NCI-H1092 treated with DMSO at 0.1 percent for 48 hours (cell line): ENCODE measurements around the gene TAF6L.
"Not testable (repeated sequence)": the region's sequence is repeated elsewhere in the genome, so short reads cannot be mapped to it uniquely, and the experiment has no call there.

Experiments
- DNase-seq: peaks from one replicate; lab custom pipeline; 2025; lab: John Stamatoyannopoulos, UW

The TAF6L gene

DNA sequence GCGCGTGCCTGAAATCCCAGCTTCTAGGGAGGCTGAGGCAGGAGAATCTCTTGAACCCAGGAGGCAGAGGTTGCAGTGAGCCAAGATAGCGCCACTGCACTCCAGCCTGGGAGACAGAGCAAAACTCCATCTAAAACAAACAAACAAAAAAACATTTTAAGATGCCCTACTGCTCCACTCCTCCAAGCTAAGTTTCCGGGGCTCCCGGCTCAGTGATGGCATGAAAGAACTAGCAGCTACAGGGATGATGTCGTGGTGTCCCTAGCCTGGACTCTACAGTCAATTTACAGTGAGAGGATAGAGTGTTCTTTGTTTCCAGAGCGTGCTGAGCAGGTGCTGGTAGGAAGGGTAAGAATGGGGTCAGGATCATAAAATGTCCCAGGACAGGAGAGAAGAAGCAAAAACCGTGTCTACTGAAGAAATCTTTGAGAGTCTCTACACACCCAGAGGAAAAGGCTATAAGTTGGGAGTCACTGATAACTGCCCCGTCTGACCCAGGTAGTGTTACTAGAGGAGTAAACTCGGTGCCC lies 16.0 kb upstream of the TAF6L start:
- DNase-seq: no peak

DNA sequence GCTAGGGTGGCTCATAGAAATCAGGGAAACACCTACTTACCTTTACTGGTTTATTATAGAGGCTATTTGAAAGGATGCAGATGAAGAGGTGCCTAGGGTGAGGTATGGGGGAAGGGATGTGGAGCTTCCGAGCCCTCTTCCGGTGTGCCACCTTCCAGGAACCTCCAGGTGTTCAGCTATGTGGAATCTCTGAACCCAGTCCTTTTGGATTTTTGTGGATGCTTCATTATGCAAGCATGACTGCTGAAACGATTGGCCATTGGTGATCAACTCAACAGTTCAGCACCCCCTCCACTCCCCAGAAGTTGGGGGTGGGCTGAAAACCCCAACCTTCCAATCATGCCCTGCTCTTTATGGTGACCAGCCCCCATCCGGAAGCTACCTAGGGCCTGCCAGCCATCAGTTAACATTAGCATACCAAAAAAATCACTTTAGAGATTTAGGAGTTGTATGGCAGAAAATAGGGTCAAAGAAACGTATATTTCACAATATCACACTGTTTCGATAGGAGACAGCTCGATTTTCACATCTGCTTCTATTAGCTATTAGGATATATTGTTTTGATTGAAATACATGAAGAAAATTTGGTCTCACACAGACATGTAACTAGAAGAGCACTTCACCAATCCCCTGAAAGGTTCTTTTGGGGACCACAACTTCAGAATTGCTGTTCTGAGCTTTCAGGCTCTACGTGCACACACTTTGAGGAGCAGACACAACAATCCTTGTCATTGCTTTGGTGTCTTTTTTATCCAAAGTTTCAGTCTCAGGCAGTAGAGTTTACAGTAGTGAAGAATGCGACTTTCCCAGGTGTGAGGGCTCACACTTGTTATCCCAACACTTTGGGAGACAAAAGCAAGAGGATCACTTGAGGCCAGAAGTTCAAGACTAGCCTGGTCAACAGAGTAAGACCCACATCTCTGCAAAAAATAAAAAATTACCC lies 13.1 kb upstream of the TAF6L start:
- no peak for DNase-seq

DNA sequence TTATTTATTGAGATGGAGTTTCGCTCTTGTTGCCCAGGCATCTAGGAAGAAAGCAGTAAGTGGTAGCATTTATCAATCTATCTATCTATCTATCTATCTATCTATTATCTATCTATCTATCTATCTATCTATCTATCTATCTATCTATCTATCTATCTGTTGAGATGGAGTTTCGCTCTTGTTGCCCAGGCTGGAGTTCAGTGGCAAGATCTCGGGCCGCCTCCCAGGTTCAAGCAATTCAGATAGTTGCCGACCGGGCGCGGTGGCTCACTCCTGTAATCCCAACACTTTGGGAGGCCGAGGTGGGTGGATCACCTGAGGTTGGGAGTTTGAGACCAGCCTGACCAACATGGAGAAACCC lies 10.3 kb upstream of the TAF6L start:
- not testable (repeated sequence) for DNase-seq

DNA sequence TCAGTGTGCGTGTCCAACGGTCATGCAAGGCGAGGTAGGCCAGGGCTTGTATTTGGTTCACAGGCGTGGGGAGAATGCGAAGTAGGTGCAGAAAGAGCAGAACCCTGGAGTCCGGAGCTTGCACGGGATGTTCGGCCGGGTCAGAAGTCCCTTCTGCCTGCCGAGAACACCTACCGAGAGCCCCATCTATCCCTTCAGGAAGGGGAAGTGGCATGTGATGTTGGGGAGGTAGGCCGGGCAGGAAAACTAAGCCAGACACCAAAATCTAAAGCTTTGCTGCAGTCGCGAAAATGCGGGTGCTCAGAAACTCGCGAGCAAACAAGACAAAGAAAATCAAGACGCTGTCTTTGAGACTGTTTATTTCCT lies 435 bp upstream of the TAF6L start:
- no peak for DNase-seq

DNA sequence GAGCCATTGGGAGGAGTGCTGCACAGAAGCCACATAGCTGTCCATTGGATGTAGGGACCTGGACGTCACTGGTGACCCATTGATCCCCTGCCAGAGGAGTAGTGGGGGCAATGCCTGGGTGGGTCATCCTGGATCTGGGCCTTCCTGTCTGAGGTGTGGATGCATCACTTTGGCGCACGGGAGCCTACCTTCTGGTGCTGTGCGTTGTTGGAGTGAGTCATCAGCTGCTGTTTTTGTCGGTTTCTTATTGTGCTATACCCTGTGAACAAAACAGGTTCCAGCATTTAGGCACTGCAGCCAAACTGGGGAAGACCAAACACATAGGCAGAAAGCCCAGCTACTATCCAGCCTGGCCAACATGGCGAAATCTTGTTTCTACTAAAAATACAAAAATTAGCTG lies 3.2 kb downstream of the TAF6L start:
- no peak for DNase-seq

DNA sequence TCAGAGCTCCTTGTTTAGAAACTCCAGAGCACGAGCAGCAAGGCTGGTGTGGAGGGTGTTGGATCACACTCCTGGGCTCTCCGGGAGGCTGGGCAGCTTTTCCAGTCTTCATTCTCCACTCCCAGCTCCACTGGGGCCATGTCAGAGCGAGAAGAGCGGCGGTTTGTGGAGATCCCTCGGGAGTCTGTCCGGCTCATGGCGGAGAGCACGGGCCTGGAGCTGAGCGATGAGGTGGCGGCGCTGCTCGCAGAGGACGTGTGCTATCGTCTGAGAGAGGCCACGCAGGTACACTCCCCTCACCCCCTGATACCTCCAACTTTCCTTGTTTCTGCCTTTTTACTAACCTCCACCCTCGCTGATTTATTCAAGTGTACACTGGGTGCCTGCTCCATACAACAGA lies 4.5 kb downstream of the TAF6L start:
- no peak for DNase-seq

DNA sequence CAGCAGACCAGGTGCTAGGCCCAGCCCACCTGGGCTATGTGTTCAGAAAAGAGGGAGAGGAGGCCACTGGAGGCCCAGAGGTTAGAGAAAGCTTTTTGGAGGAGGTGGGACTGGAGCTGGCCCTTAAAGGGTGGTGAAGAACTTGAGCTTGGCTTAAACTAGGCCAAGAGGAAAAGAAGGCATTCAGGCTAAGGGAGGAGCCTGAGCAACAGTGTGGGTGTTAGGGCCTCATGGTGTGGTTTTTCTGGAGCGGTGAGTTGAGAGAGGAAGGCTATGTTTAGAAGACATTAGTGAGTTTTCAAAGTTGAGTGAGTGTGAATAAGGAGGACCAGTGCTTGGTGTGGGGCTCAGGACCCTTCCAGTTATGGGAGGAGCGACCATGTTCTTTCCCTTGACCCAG lies 6.2 kb downstream of the TAF6L start:
- no peak for DNase-seq

DNA sequence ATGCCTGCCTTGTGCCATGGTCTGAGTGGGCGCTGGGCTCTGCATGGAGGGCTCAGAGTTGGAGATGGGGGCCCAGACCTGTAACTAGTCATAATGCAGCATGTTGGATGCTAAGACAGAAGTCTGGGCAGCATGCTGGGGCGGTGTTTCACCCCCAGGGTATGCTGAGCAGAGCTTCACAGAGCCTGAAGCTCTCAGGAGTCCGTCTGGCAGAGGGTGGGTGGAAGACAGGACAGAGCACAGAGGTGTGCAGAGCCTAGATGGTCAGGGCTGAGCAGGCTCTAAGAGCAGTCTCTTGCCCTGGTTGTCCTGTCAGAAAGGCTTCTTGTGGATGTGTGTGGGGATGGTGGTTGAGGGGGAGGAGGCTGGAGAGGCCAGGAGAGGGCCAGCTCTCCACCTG lies 7.2 kb downstream of the TAF6L start:
- no peak for DNase-seq

DNA sequence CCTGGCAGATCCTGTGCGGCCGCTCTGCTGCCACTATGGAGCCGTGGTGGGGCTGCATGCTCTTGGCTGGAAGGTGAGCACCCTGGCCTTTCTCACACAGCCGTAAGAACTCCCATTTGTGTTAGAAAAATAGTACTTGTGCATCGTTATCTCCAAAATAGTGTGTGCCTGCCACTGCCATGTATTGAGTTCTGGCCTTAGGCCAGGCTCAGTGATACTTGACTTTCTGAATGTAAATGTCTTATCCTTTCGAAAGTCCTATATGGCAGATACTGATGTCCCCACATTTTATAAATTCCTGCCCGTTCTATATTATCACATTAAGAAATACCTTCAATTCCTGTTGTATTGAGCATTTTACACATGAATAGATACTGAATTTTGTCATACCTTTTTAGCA lies 11.6 kb downstream of the TAF6L start:
- no peak for DNase-seq

DNA sequence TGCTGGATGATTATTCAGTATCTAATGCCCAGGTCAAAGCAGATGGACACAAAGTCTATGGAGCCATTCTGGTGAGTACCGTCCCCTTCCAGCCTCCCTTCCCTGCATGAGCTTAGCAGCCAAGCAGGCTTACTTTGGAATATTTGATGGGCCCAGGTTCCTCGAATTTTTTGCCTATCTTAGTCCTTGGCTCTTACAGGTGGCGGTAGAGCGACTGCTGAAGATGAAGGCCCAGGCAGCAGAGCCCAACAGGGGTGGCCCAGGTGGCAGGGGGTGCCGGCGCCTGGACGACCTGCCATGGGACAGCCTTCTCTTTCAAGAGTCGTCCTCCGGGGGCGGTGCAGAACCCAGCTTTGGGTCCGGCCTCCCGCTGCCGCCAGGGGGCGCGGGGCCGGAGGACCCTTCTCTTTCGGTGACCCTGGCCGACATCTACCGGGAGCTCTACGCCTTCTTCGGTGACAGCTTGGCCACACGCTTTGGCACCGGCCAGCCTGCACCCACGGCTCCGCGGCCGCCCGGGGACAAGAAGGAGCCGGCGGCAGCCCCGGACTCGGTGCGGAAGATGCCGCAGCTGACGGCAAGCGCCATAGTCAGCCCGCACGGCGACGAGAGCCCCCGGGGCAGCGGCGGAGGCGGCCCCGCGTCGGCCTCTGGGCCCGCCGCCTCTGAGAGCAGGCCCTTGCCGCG lies 15.3 kb downstream of the TAF6L start:
- peak; percentile 81 for DNase-seq

DNA sequence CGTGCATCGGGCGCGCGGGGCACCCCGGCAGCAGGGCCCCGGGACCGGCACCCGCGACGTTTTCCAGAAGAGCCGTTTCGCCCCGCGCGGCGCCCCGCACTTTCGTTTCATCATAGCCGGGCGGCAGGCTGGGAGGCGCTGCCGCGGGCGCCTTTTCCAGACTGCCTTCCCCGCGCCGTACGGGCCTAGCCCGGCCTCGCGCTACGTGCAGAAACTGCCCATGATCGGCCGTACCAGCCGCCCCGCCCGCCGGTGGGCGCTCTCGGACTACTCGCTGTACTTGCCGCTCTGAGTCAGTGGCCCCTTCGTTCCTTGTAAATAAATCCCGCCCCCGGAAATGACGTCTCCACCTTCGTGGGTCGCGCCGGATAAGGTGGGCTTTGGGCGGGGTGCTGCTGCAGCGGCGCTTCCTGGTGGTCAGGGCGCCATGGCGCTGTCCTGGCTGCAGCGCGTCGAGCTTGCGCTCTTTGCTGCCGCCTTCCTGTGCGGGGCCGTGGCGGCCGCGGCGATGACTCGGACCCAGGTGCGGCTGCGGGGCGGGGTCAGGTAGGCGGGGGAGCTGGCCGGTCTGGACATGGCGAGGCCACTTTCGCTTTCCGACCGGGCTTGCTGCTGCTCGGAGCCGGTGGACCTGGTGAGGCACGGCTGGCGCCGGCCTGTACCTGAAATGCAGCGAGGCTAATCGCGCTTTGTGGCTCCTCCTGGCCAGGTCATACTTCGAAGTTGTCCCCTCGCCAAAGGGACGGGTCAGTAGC lies 16.0 kb downstream of the TAF6L start, which contains the start of gene TMEM179B:
TMEM179B (plus strand) TSS at position 398 of the 755 bp plus-strand sequence; CDS start at position 428, 30 bp downstream.
- DNase-seq: peak; percentile 98

DNA sequence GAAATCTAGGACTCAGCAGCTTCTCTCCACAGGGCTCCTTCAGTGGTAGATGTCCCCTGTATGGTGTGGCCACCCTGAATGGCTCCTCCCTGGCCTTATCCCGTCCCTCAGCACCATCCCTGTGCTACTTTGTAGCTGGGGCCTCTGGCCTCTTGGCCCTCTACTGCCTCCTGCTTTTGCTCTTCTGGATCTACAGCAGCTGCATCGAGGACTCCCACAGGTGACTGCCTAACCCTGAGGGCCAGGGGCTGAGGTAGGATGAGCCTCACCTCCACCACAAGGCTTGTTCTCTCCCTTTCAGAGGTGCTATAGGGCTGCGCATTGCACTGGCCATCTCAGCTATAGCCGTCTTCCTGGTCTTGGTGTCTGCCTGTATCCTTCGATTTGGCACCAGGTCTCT lies 17.8 kb downstream of the TAF6L start:
- no peak for DNase-seq

DNA sequence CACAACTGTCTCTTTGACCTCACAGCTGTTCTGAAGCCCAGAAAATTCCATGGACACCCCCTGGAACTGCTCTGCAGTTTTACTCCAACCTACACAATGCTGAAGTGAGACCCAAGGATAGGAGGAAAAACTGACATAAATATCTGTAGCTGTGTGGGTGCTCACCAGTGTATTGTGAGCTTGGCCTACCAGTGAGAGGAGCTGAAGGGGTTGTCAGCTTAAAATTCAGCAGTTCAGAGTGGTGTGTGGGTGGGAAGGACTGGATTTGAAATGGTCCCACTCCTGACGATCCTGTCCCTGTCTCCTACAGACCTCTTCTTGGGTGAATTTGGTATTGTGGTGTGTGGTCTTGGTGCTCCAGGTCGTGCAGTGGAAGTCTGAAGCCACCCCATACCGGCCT lies 18.4 kb downstream of the TAF6L start:
- DNase-seq: no peak

DNA sequence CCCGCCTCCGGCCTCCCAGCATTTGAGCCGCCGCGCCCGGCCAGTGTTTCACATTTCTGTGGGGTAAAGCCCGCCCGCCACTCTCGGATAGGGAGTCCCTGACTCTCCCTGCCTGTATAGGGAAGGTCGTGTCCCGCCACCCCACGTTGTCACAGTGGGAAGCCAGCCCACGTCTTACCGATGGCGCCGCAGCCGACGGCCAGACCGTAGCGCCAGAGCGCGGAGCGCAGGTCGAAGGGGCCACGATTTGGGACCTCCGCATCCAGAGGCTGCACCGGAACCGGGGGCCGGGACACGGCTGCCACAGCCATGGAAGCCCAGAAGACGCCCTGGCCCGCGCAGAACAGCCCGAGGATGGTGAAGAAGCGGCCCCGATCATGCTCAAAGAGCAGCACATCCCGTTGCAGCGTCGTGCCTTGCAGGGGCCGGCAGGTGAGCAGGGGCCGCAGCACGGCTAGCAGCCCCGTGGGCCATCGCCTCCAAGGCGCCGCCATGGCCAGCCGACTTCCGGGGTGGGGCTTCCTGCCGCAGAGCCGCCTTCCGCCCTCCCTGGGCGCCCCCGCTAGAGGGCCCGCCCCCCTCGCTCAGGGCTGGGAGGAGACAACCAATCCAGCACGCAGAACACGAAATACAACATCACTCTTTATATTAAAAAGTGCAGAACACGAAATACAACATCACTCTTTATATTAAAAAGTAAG lies 20.5 kb downstream of the TAF6L start, which contains the start of gene TMEM223:
TMEM223 (minus strand) TSS at position 506 of the 701 bp plus-strand sequence; CDS start at position 494, 12 bp downstream.
- peak; percentile 80 for DNase-seq

DNA sequence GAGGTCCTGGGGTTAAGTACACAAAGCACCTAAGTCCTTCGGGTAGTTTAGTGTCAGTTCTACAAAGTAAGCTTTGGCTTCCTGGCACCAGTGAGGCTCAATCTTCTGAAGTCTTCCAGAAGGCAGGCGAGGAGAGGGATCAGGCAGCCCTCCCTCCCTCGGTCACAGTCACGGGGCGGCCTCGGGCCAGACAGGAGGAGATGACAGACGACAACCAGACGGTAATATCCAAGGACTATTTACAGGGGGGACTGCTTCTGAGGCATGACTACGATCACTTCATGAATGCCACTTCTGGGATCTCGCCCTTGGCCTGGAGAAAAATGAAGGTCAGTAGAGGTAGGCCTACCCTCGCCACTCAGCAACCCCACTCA lies 21.0 kb downstream of the TAF6L start:
- DNase-seq: no peak

DNA sequence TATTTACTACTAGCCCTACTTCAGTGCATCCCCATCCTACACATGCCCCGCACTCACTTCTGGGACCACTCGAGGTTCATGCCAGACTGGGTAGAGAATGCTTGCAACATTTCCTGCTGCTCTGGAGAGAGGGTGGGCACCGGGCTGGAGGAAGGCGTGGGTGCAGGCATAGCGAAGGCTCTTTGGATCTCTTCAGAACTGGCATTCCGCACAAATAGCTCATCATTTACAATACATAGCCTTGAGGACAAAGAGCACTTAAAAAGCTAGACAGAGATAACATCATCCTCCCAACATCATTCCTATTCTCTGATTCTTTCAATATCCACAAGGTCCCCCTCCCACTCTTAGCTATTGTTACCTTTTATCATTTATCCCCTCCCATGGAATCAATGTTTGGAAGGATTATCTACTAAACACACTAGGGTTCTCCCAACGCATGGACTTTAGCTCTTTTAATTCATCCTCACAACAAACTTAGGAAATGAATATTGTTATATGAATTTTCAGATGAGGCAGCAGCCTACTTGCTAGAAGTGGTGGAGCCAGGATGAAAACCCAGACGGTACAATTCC lies 23.1 kb downstream of the TAF6L start:
- no peak for DNase-seq

DNA sequence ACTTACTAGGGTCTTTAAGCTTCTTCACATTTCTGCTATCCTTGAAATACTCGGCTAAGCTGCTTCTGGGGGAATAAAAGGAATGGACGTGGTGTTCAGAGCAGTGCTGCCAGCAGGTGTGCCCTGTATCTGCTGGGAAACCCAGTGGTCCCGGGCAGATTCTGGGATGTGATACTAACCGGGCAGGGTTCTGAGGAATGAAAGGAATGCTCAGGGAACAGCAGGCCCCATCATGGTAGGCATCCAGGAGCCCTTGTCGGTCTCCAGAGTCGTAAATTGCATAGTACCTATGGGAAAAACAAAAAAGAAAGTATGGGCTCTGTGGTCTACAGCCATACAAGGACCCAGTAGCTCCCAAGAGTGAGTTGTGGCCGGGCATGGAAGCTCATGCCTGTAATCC lies 25.1 kb downstream of the TAF6L start:
- no peak for DNase-seq

DNA sequence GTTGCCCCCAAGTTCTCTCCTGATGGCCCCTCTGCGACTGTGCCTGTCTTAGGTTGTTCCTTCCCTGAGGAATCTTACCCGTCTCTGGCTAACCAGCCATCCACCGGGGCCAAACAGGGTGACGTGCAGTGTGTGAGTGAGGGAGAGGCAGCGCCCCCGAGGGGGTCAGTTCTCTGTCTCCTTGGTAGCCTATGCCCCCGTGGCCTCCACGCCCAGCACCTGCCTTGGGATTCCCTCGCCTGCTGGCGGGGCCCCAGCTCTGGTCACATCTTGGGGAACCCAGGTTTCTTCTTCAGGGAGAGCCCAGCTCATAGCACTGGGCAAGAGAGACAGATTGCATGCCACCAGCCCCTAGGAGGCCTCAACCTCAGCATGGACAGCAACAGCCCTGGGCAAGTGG lies 28.3 kb downstream of the TAF6L start:
- DNase-seq: no peak

DNA sequence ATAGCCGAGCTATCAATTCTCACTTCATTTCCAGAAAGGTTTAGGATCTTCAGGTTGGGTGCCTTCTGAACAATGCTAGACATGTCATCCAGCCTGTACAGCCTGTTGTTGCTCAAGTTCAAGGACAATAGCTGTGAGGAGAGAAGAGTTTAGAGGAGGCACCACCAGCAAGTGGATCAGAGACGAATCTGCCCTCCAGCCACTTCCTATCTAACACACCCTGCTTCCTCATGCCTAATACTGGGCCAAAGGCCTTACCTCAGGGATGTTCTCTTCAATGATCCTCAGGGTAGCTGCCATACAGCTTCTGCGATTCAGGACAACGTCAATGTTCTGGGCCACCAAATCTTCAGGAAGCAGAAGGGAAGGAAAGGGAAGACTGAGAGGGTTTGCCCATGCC lies 29.9 kb downstream of the TAF6L start:
- DNase-seq: no peak

DNA sequence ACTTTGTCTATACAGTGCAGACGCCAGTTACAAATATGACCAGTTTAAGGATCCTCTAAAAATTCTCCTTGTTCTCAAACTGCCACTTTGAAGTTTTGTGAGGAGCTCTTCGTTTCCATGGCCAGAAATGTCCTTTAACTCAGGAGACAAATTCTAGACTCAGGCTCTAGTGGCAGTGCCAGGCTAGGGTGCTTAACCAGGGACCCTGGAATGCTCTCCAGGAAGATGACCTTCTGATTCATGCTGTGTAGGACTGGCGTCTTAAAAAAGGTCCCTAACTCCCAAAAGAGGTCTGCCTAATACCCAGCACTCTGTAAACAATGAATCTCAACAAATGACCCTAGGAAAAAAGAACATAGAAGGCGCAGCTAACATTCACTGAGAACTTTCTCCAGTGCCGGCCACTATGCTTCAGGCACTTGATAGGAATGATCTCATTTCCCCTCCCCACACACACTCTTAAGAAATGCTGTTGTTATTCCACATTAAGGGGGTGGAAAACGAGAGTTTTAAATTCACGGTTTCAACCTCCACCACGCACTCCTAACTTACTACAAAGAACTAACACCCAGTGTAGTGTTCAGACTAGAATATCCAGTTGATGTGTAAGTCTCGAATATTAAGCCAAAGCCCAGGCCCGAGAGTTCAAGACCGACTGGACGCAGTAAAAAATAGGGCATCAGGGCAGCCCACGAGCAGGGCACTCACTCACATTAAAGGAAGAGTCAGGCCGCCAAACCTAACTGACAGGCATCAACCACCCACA lies 33.3 kb downstream of the TAF6L start:
- DNase-seq: peak; percentile 70
